H1 (cell line): ENCODE data around the gene SLC7A8.

Source experiments
- KDM1A ChIP-seq: fragments of 200-600, 300-600 bp; sonication (generic); IDR thresholded peaks from 2 replicates; pipeline ENCODE4 v1.7.1; 2016; ENCODE audit warnings: mild to moderate bottlenecking, low read length, borderline replicate concordance
- KDM5A ChIP-seq: fragments of 200-600 bp; IDR thresholded peaks from 2 replicates; pipeline ENCODE4 v1.7.1; 2012; ENCODE audit warnings: mild to moderate bottlenecking, low read length, inconsistent platforms, mixed read lengths
- POLR2A ChIP-seq, 2 experiments: IDR thresholded peaks; 1 replicate in 1 of 2; 2 replicates in 1 of 2; pipeline ENCODE4 v1.6.1; 2011; ENCODE audit warnings: low read depth in 2 of 2, low read length in 2 of 2, mild to moderate bottlenecking in 2 of 2; ENCODE audit errors: control extremely low read depth in 1 of 2
- POLR2AphosphoS5 ChIP-seq: IDR thresholded peaks from 2 replicates; pipeline ENCODE4 v1.6.1; 2011; ENCODE audit warnings: low read depth, low read length
- RNF2 ChIP-seq: fragments of 200-900, 300-1000 bp; sonication (generic); IDR thresholded peaks from 2 replicates; pipeline ENCODE4 v1.7.1; 2016; ENCODE audit warnings: borderline replicate concordance, low read depth, mild to moderate bottlenecking, antibody characterized with exemption, low read length; ENCODE audit not compliant: poor library complexity, severe bottlenecking; ENCODE audit errors: missing control alignments
- TAF7 ChIP-seq: optimal IDR thresholded peaks from 2 replicates; pipeline ENCODE3; 2011; ENCODE audit warnings: low read depth, mild to moderate bottlenecking, inconsistent platforms, low read length, moderate library complexity, borderline replicate concordance
- YY1 ChIP-seq: IDR thresholded peaks from 2 replicates; pipeline ENCODE4 v1.6.1; 2011; ENCODE audit warnings: low read depth, mild to moderate bottlenecking, low read length
- TF ChIP-seq, protein P1 (sequence below), 3 experiments: IDR thresholded peaks; 1 replicate in 2 of 3; 2 replicates in 1 of 3; pipeline versions ENCODE4 v1.5.1 to v1.6.1; 2011; ENCODE audit warnings: low read length in 3 of 3, mild to moderate bottlenecking in 3 of 3, inconsistent platforms in 2 of 3, low read depth in 1 of 3, moderate library complexity in 1 of 3; ENCODE audit not compliant: insufficient read depth in 1 of 3; ENCODE audit errors: control extremely low read depth in 1 of 3

DNA sequence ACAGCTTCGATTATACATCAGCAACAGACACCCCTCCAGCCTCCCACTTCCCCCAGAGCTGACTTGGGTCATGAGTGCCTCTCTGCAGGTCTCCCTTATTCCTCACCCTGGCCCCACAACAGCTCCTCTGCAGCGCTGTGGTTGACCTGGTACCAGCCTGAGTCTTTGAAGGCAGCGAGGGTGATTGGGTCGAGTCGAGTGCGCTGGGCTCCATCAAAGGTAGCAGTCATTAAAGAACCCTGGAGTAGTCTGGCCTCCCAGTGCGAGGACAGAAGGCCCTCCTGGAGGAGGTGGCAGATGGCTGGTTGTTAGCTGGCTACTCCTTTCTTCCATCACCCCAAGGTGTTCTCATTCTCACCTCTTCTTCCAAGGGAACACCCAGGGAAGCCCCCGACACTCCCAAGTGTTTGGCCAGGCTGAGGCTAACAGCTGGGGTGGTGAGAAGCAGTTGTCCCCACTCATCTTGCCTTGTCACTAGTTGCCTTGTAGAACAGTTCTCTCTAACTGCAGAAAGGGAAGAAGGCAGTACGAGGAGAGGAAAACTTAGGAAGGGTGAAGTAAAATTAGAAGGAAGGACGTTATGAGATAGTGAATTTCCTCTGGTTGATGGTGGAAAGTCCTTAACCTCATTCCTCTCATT lies 81.4 kb downstream of the SLC7A8 start:
- TF ChIP-seq POLR2AphosphoS5 (no peak), POLR2A (IDR thresholded peaks at IDR 0.05; ENCODE audit: control extremely low read depth in 1 of 2, low read depth in 2 of 2, low read length in 2 of 2) (no peak), KDM5A (no peak), TAF7 (no peak), KDM1A (no peak), YY1 (no peak), RNF2 (no peak)
- TF ChIP-seq, protein P1, sequence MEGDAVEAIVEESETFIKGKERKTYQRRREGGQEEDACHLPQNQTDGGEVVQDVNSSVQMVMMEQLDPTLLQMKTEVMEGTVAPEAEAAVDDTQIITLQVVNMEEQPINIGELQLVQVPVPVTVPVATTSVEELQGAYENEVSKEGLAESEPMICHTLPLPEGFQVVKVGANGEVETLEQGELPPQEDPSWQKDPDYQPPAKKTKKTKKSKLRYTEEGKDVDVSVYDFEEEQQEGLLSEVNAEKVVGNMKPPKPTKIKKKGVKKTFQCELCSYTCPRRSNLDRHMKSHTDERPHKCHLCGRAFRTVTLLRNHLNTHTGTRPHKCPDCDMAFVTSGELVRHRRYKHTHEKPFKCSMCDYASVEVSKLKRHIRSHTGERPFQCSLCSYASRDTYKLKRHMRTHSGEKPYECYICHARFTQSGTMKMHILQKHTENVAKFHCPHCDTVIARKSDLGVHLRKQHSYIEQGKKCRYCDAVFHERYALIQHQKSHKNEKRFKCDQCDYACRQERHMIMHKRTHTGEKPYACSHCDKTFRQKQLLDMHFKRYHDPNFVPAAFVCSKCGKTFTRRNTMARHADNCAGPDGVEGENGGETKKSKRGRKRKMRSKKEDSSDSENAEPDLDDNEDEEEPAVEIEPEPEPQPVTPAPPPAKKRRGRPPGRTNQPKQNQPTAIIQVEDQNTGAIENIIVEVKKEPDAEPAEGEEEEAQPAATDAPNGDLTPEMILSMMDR (IDR thresholded peaks at IDR 0.05; ENCODE audit: control extremely low read depth in 1 of 3, insufficient read depth in 1 of 3, low read depth in 1 of 3, low read length in 3 of 3) = no peak
